Heart right ventricle (tissue), 16 donors: Measurements from ENCODE around the gene SMARCD1. TPM values are rescaled to one million over a fixed set of nuclear protein-coding genes. Genes with fewer than 3 reads are reported as not detected.

Experiments
- ATAC-seq, 8 donors: fragments of 200-7000 bp; cut with Tn5 transposase; one replicate each; pipeline ENCODE4 v1.9.1; 2020; ENCODE audit warnings: mild to moderate bottlenecking in 8 of 8, moderate library complexity in 8 of 8, moderate number of reproducible peaks in 1 of 8
- DNase-seq, 2 donors: peaks; one replicate each; pipeline ENCODE4 v3.0.0-alpha.2; 2020
- H3K27ac ChIP-seq, 10 donors: fragments of 200-600 bp; sonication (generic) in 2 of 10; one replicate each; pipeline versions ENCODE4 v1.5.0 to v1.8.0; 2020 to 2022; ENCODE audit warnings: mild to moderate bottlenecking in 3 of 10
- H3K27me3 ChIP-seq, 7 donors: fragments of 200-600 bp; one replicate each; pipeline ENCODE4 v1.8.0; 2021 to 2022; ENCODE audit warnings: mild to moderate bottlenecking in 2 of 7
- H3K36me3 ChIP-seq, 9 donors: fragments of 200-600 bp; sonication (generic) in 1 of 9; one replicate each; pipeline versions ENCODE4 v1.5.0 to v1.8.0; 2020 to 2022; ENCODE audit warnings: mild to moderate bottlenecking in 2 of 9
- H3K4me1 ChIP-seq, 9 donors: fragments of 200-600 bp; sonication (generic) in 1 of 9; one replicate each; pipeline versions ENCODE4 v1.5.0 to v1.8.0; 2020 to 2022; ENCODE audit warnings: mild to moderate bottlenecking in 4 of 9
- H3K4me3 ChIP-seq, 10 donors: fragments of 200-600 bp; sonication (generic) in 2 of 10; one replicate each; pipeline versions ENCODE4 v1.5.0 to v1.8.0; 2020 to 2022; ENCODE audit warnings: mild to moderate bottlenecking in 7 of 10, moderate library complexity in 2 of 10
- H3K9me3 ChIP-seq, 11 donors: fragments of 200-600 bp in 10 of 11; sonication (generic) in 2 of 11; one replicate each; pipeline versions ENCODE4 v1.5.0 to v1.8.0; 2013 to 2022; ENCODE audit warnings: mild to moderate bottlenecking in 2 of 11, control low read depth in 1 of 11, moderate library complexity in 1 of 11
- WGBS, 2 donors: extraction: QIAGEN DNeasy Blood & Tissue Kit; methylation state at CpG; one replicate each; pipeline ENCODE4 v1.1.7; 2013; ENCODE audit warnings: inconsistent platforms in 1 of 2; 5-methylcytosine and 5-hydroxymethylcytosine counted together
- intact Hi-C, 10 donors: fragments of 100-400 bp; cut with DNase I; formaldehyde crosslinking; loops; one replicate each; pipeline versions ENCODE4 v1.11.1 to v1.14.2; 2022
- polyA plus RNA-seq, 2 donors: library from polyadenylated mRNA; stranded (reverse); fragments of 200-250 nt; gene quantifications; one replicate each; pipeline ENCODE4 v1.2.3, GENCODE V29; 2013
- total RNA-seq, 10 donors: library from RNA; stranded (reverse); fragmentation: NEBNext Ultra II Directional in 3 of 10; extraction: Animal tissue kit (Norgen Biotek cat#: 25700) in 3 of 10; gene quantifications; one replicate each; pipeline versions ENCODE4 v1.2.1 to v1.2.4, GENCODE V29; 2021 to 2023
- TF ChIP-seq, protein P1 (sequence below), 9 donors: fragments of 200-600 bp; sonication (generic) in 2 of 9; IDR thresholded peaks; one replicate each; pipeline versions ENCODE4 v1.5.0 to v1.8.0; 2021 to 2022; ENCODE audit warnings: antibody characterized with exemption in 9 of 9, mild to moderate bottlenecking in 5 of 9, moderate library complexity in 1 of 9
- donor health status: Arrhythmogenic right ventricular cardiomyopathy.
- donor health status: ischemic (EF 13 %, LVEDD 7.1; RV severe dilation, severe dysfunction).
- donor health status: healthy with polysubstance abuse.
- donor health status: DM: no; HTN: yes; CAD: no.
- donor health status: DM: no; HTN: no; CAD: no.
- donor health status: ischemic (EF 25% LVEDD 6.9; RV normal size, moderate dysfunction).
- donor health status: ischemic (EF 25% LVEDD 5.7; RV mildly dilated, moderate dysfunction).
- donor health status: healthy.
- donor health status: DM: yes; HTN: yes; CAD: no.
- donor health status: Ischemic cardiomyopathy.
- donor health status: ischemic (EF 35%, LVEDD 5.7; RV mildly dilated, moderate dysfunction).
- donor health status: nonischemic (EF 11% LVEDD 7.7; RV severe dilation, severe dysfunction).
- donor health status: DM: yes; HTN: yes; CAD: no.
- donor health status: PGD.
- donor health status: ischemic (EF 29% LVEDD 5.4; RV normal size, mild dysfunction).
- donor health status: nonischemic (EF 23%, LVEDD 6.1; RV moderate dilation, normal function).

The SMARCD1 gene
- total and polyA plus RNA-seq, 12 donors, result 12.0 to 24.0 (median 16.0) TPM

- peaks cover 0 to 16% (median 7%) of the 10 kb centered on the region in 7 donors for H3K27me3 ChIP-seq
- no peak for DNase-seq
- no peaks in the 10 kb centered on the region for H3K4me1 ChIP-seq
- intact Hi-C loops, result no loop called here
- no peaks in the 10 kb centered on the region for H3K36me3 ChIP-seq
- no peak overlapping the region for H3K27ac ChIP-seq
- H3K9me3 ChIP-seq, result no peaks in the 10 kb centered on the region
- no peak overlapping the region for H3K4me3 ChIP-seq
- ATAC-seq, result no peak
- TF ChIP-seq, protein P1, sequence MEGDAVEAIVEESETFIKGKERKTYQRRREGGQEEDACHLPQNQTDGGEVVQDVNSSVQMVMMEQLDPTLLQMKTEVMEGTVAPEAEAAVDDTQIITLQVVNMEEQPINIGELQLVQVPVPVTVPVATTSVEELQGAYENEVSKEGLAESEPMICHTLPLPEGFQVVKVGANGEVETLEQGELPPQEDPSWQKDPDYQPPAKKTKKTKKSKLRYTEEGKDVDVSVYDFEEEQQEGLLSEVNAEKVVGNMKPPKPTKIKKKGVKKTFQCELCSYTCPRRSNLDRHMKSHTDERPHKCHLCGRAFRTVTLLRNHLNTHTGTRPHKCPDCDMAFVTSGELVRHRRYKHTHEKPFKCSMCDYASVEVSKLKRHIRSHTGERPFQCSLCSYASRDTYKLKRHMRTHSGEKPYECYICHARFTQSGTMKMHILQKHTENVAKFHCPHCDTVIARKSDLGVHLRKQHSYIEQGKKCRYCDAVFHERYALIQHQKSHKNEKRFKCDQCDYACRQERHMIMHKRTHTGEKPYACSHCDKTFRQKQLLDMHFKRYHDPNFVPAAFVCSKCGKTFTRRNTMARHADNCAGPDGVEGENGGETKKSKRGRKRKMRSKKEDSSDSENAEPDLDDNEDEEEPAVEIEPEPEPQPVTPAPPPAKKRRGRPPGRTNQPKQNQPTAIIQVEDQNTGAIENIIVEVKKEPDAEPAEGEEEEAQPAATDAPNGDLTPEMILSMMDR (IDR thresholded peaks at IDR 0.05), result no peak
- 61 to 76% methylated on average over 4 of the region's 4 CpGs for WGBS, 2 donors
These were observed 44.5 kb upstream of the SMARCD1 start for GRCh38 chr12:50040657-50041056.

DNA sequence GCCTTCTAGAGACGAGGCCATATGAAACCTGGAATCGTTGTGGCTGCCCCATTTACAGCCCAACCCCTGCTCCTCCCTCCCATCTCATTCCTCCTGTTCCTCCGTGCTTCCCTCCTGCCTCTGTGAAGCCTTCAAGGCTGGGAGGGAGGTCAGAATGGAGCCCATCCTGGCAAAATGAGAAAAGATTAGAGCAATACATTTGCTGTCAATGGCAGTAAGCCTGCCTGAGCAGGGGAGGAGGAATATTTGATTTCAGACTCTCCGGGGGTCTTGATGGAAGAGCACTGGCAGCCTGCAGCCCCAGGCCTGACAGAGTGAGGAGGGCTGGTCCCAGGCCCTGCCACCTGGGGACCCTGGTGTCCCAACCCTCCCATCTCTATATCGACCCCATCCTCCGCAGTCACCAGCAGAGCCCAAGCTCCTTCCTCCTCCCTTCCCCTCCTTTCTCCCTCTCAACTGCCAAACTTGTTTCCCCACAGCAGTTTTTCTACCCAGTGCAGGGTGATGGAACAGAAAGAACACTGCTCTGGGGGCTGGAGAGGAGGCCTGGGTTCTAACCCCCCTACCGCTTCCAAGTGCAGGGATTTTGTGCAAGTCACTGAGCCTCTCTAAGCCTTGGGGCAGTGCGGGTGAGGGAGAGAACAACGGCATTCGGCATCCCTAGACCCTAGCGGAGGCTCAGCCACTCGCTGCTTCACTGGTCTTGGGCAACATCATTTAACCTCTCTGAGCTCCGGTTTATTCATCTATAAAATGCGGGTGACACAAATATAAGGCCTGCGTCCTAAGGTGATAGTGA lies 43.9 kb upstream of the SMARCD1 start:
- DNase-seq (no peak), ATAC-seq (no peak)
- WGBS, 2 donors, result 81 to 84% methylated on average over 15 of the region's 15 CpGs
- no peaks in the 10 kb centered on the region for H3K4me1 ChIP-seq
- no peak overlapping the region for H3K4me3 ChIP-seq
- no peak overlapping the region for H3K27ac ChIP-seq
- H3K36me3 ChIP-seq, result no peaks in the 10 kb centered on the region
- no peaks in the 10 kb centered on the region for H3K9me3 ChIP-seq
- peaks cover 0 to 10% (median 7%) of the 10 kb centered on the region in 7 donors for H3K27me3 ChIP-seq
- TF ChIP-seq, protein P1 (IDR thresholded peaks at IDR 0.05), result no peak
- intact Hi-C loops, result no loop called here

DNA sequence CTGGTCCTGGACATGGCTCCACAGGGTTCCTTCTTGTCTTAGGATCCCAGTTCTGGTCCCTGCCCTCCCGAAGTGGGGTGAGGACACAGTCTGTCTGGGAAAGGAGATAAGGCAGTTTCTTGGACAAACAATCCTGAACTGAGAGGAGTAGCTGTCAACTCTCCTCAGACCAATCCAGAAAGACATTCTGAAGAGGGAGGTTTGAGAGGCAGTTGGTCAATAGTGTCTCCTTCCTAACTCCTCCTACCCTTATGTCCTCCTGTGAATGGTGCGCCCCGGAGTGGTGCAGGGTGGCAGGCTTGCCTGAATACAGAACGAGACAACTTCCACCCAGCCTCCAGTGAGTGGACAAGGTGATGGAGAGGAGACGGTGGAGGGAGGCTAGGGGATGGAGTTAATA lies 43.2 kb upstream of the SMARCD1 start:
- TF ChIP-seq, protein P1 (IDR thresholded peaks at IDR 0.05), result no peak
- 81 to 83% methylated on average over 5 of the region's 5 CpGs for WGBS, 2 donors
- intact Hi-C loops, result no loop called here
- H3K27ac ChIP-seq, result no peak overlapping the region
- DNase-seq, result no peak
- no peaks in the 10 kb centered on the region for H3K9me3 ChIP-seq
- no peaks in the 10 kb centered on the region for H3K36me3 ChIP-seq
- no peaks in the 10 kb centered on the region for H3K4me1 ChIP-seq
- ATAC-seq, result no peak
- no peak overlapping the region for H3K4me3 ChIP-seq
- H3K27me3 ChIP-seq, result peaks cover 0 to 5% (median under 1%) of the 10 kb centered on the region in 7 donors

- TF ChIP-seq, protein P1 (IDR thresholded peaks at IDR 0.05), result no peak
- DNase-seq, result no peak
- Histone ChIP-seq H3K27ac (no peak overlapping the region), H3K4me3 (no peak overlapping the region), H3K9me3 (no peaks in the 10 kb centered on the region), H3K36me3 (no peaks in the 10 kb centered on the region), H3K4me1 (no peaks in the 10 kb centered on the region), H3K27me3 (peaks cover 0 to 4% (median 0%) of the 10 kb centered on the region in 7 donors)
- intact Hi-C loops, result no loop called here
- no peak for ATAC-seq
- WGBS, 2 donors, result 92% methylated on average over 6 of the region's 6 CpGs
These were observed 42.4 kb upstream of the SMARCD1 start for GRCh38 chr12:50042693-50043092.
